Measurements from ENCODE around the gene LAMP1. TPM values are rescaled to one million over a fixed set of nuclear protein-coding genes. Genes with fewer than 3 reads are reported as not detected.
A peak's percentile ranks its signal among the peaks of the same experiment; 100 is the strongest.

The LAMP1 gene
- total and polyA plus RNA-seq, 2 of the 4 experiments (the other 2 are of a cell fraction), result 60.6 to 229 TPM

DNA sequence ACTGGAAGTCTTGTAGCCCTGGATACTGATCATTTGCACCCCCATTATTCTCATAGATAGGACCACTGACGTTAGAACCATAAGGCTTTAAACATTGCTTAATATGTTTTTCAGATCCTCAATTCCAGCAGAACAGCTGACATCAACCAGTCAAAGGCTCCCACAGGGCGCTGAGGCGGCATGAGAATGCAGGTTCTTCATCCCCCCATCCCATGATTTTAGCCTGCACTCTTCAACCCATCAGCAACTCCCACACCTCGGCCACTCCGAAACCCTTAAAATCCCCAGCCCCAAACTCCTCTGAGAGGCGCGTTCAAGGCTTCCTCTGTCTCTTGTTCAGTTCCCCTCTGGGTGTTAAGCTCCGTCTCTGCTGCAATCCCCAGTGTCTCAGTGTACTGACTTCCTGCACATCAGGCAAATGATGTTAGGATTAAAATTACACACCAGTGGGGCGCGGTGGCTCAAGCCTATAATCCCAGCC is 24.3 kb upstream of the LAMP1 start:
- ATAC-seq (ENCODE audit: low read depth), result no peak
- CTCF ChIA-PET, result no interaction called here
- intact Hi-C loops (cut with micrococcal nuclease), result no loop called here

More for the DNA sequence above, 24.3 kb upstream of the LAMP1 start:
- no peaks in the 10 kb centered on the region for H3K36me3 ChIP-seq (ENCODE audit: control insufficient read depth, insufficient read depth, low read length)
- no peak overlapping the region for H3K14ac ChIP-seq (replicated peaks; ENCODE audit: low read depth, low read length)
- no peak overlapping the region for H3K18ac ChIP-seq (ENCODE audit: low read depth, low read length)
- no peak overlapping the region for H3K23ac ChIP-seq (ENCODE audit: low read depth, low read length)
- H3K9ac ChIP-seq (ENCODE audit: low read depth, low read length), result no peak overlapping the region
- no peak overlapping the region for H3K4me3 ChIP-seq (ENCODE audit: insufficient read depth, low read depth, low read length)
- no peaks in the 10 kb centered on the region for H3K27me3 ChIP-seq (ENCODE audit: control insufficient read depth, insufficient read depth, low read length)
- H3K9me1 ChIP-seq (ENCODE audit: insufficient read depth, low read length), result no peaks in the 10 kb centered on the region
- peaks cover 3% of the 10 kb centered on the region for H3K4me1 ChIP-seq (ENCODE audit: control insufficient read depth, insufficient read depth, low read length)
- H2BK20ac ChIP-seq (ENCODE audit: low read depth, low read length), result no peak overlapping the region
- H4K8ac ChIP-seq (ENCODE audit: low read depth in 2 of 2, low read length in 2 of 2), result no peak overlapping the region
- H3K4me2 ChIP-seq (ENCODE audit: low read depth, low read length), result no peak overlapping the region
- no peaks in the 10 kb centered on the region for H3K79me1 ChIP-seq (ENCODE audit: low read depth in 1 of 2, low read length in 2 of 2)
- H3K4ac ChIP-seq (ENCODE audit: low read depth, low read length), result no peak overlapping the region
- H2BK5ac ChIP-seq (ENCODE audit: low read depth, low read length, poor library complexity, severe bottlenecking), result no peak overlapping the region
- H2AK9ac ChIP-seq (replicated peaks; ENCODE audit: low read depth, low read length, poor library complexity), result no peak overlapping the region
- POLR2A ChIA-PET (ENCODE audit: unreplicated experiment), result no interaction called here
- no peaks in the 10 kb centered on the region for H3K9me3 ChIP-seq (ENCODE audit: control insufficient read depth, insufficient read depth, low read length)
- H3K56ac ChIP-seq (ENCODE audit: extremely low read depth, insufficient read depth, low read length), result no peak overlapping the region
- dilution Hi-C loops (cut with HindIII; ENCODE audit: low sequenced_read_pairs, unreplicated experiment) (no loop called here), in situ Hi-C loops (cut with MboI; ENCODE audit: low sequenced_read_pairs) (no loop called here)
- TF ChIP-seq MXI1 (IDR thresholded peaks at IDR 0.05; ENCODE audit: borderline replicate concordance, low read depth, low read length), result no peak
- TF ChIP-seq, protein P1, sequence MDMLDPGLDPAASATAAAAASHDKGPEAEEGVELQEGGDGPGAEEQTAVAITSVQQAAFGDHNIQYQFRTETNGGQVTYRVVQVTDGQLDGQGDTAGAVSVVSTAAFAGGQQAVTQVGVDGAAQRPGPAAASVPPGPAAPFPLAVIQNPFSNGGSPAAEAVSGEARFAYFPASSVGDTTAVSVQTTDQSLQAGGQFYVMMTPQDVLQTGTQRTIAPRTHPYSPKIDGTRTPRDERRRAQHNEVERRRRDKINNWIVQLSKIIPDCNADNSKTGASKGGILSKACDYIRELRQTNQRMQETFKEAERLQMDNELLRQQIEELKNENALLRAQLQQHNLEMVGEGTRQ (IDR thresholded peaks at IDR 0.05; ENCODE audit: low read depth, low read length), result no peak
- no peak overlapping the region for H2AFZ ChIP-seq (replicated peaks; ENCODE audit: low read length, poor library complexity)
- no peak overlapping the region for H2BK120ac ChIP-seq (ENCODE audit: low read depth, low read length)
- H2BK15ac ChIP-seq (ENCODE audit: low read depth, low read length), result no peak overlapping the region
- 92% methylated on average over 6 of the region's 10 CpGs; no CpG with 5 or more reads in 1 of the 2 experiments for WGBS, 2 experiments (ENCODE audit: extremely low coverage in 2 of 2, insufficient read length in 1 of 2)
- no TSS peak for BruUV-seq (replicated peaks)
- H4K20me1 ChIP-seq (ENCODE audit: insufficient read depth, low read length), result no peaks in the 10 kb centered on the region
- H4K5ac ChIP-seq (ENCODE audit: low read depth, low read length), result no peak overlapping the region
- no peak overlapping the region for H4K91ac ChIP-seq (ENCODE audit: insufficient read depth, low read depth, low read length)
- H3K27ac ChIP-seq (ENCODE audit: insufficient read depth, low read length), result no peak overlapping the region
- peak; percentile 26 for DNase-seq
- no peak overlapping the region for H2AK5ac ChIP-seq (ENCODE audit: low read depth, low read length)
